A673 (cell line): Measurements from ENCODE around the gene NARF. TPM values are rescaled to one million over a fixed set of nuclear protein-coding genes. Genes with fewer than 3 reads are reported as not detected.

Source experiments
- BruUV-seq: library from RNA; stranded (reverse); fragments of 400-500 nt; replicated peaks from 2 replicates; lab custom pipeline; 2021; lab: Mats Ljungman, UMichigan
- CTCF ChIA-PET: fragments of 300-600 bp; sonication (Branson Sonifier 250); formaldehyde crosslinking; loops from one replicate; lab custom pipeline; 2022; ENCODE audit warnings: antibody characterized with exemption; lab: Charles Lee
- POLR2A ChIA-PET: fragments of 300-600 bp; sonication (Branson Sonifier 250); formaldehyde crosslinking; loops from one replicate; lab custom pipeline; 2022; ENCODE audit warnings: antibody characterized with exemption; ENCODE audit not compliant: low non-redundant PET; lab: Charles Lee
- DNase-seq: peaks from one replicate; pipeline ENCODE4 v3.0.0-alpha.2; 2015; ENCODE audit warnings: low spot score
- H3K27ac ChIP-seq: fragments of 200-600 bp; sonication (generic); 2 replicates; pipeline ENCODE4 v1.5.1; 2016; ENCODE audit warnings: mixed run types, low read depth, mild to moderate bottlenecking, mixed read lengths, antibody characterized with exemption, low read length; ENCODE audit not compliant: poor library complexity, severe bottlenecking
- H3K27me3 ChIP-seq: fragments of 200-600 bp; sonication (generic); replicated peaks from 2 replicates; pipeline ENCODE4 v1.6.1; 2017; ENCODE audit warnings: mixed run types, low read depth, mild to moderate bottlenecking, mixed read lengths, antibody characterized with exemption, low read length; ENCODE audit not compliant: insufficient read depth, poor library complexity
- H3K36me3 ChIP-seq: fragments of 200-600 bp; sonication (generic); 2 replicates; pipeline ENCODE4 v1.6.1; 2016; ENCODE audit warnings: mixed run types, mild to moderate bottlenecking, mixed read lengths, antibody characterized with exemption, low read length; ENCODE audit not compliant: insufficient read depth, poor library complexity, severe bottlenecking
- H3K4me1 ChIP-seq: fragments of 200-600 bp; sonication (generic); 2 replicates; pipeline ENCODE4 v1.6.1; 2017; ENCODE audit warnings: mixed run types, mild to moderate bottlenecking, mixed read lengths, antibody characterized with exemption, low read length; ENCODE audit not compliant: insufficient read depth, poor library complexity, severe bottlenecking
- H3K4me3 ChIP-seq: fragments of 200-600 bp; sonication (generic); 2 replicates; pipeline ENCODE4 v1.5.1; 2016; ENCODE audit warnings: low read depth, mixed run types, mild to moderate bottlenecking, mixed read lengths, low read length; ENCODE audit not compliant: poor library complexity, severe bottlenecking
- H3K9me3 ChIP-seq: fragments of 200-600 bp; sonication (generic); 2 replicates; pipeline ENCODE4 v1.6.1; 2016; ENCODE audit warnings: mixed run types, low read depth, mild to moderate bottlenecking, mixed read lengths, antibody characterized with exemption, low read length; ENCODE audit not compliant: poor library complexity, severe bottlenecking
- EZH2 ChIP-seq: fragments of 200-600 bp; sonication (generic); IDR thresholded peaks from 2 replicates; pipeline ENCODE4 v1.6.1; 2017; ENCODE audit warnings: borderline replicate concordance, low read depth, mild to moderate bottlenecking, mixed read lengths, antibody characterized with exemption, low read length; ENCODE audit not compliant: poor library complexity, severe bottlenecking
- intact Hi-C: fragments of 100-400 bp; cut with micrococcal nuclease; formaldehyde crosslinking; loops from one replicate; pipeline ENCODE4 v1.10.0; 2022; ENCODE audit not compliant: unreplicated experiment
- total RNA-seq: library from RNA; stranded (reverse); gene quantifications from 2 replicates; pipeline ENCODE4 v1.2.3, GENCODE V29; 2021
- TF ChIP-seq, protein P1 (sequence below): fragments of 300-800, 200-600 bp; sonication (generic); conservative IDR thresholded peaks from 2 replicates; pipeline ENCODE4 v1.5.1; 2017; ENCODE audit warnings: low read depth, mild to moderate bottlenecking, antibody characterized with exemption, low read length, moderate library complexity, mixed read lengths

Gene NARF
- total RNA-seq, 1 experiment from 2014 or later: 74.1 TPM

DNA sequence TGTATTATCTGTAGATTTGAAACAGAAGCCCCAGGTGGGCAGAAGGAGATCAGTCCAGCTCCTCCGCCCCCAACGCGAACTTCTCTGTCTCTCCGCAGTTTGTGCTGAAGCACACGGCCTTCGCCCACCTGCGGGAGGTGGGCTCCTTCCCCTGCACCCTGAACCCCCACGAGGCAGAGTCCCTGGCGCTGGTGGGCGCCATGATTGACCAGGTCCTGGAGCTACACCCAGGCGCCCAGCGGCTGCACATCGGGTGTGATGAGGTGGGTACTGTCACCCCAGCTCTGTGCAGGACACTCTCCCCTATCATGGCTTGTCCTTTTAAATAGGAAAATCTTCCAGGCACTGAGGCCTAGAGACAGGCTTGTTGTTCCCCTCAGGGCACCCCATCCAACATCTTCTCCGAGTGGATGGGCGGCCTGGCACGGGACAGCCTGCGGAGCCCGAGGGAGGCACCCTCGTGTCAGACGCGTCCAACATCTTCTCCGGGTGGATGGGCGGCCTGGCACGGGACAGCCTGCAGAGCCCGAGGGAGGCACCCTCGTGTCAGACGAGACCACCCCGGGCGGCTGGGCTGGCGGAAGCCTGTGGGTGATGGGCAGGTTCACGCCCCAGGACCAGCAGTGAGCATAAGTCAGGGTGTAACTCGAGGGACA lies 24.9 kb upstream of the NARF start:
- Histone ChIP-seq H3K4me3 (no peak overlapping the region), H3K4me1 (no peaks in the 10 kb centered on the region), H3K27ac (no peak overlapping the region), H3K9me3 (no peaks in the 10 kb centered on the region), H3K27me3 (no peaks in the 10 kb centered on the region), H3K36me3 (no peaks in the 10 kb centered on the region)
- TF ChIP-seq, protein P1, sequence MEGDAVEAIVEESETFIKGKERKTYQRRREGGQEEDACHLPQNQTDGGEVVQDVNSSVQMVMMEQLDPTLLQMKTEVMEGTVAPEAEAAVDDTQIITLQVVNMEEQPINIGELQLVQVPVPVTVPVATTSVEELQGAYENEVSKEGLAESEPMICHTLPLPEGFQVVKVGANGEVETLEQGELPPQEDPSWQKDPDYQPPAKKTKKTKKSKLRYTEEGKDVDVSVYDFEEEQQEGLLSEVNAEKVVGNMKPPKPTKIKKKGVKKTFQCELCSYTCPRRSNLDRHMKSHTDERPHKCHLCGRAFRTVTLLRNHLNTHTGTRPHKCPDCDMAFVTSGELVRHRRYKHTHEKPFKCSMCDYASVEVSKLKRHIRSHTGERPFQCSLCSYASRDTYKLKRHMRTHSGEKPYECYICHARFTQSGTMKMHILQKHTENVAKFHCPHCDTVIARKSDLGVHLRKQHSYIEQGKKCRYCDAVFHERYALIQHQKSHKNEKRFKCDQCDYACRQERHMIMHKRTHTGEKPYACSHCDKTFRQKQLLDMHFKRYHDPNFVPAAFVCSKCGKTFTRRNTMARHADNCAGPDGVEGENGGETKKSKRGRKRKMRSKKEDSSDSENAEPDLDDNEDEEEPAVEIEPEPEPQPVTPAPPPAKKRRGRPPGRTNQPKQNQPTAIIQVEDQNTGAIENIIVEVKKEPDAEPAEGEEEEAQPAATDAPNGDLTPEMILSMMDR: no peak
- TF ChIP-seq EZH2: no peak
- POLR2A ChIA-PET: no interaction called here
- CTCF ChIA-PET: interaction anchor here (0.6 to 1.0 kb wide), 2 partner anchors 9 to 55 kb away, joined by 3 to 5 read pairs; no protein-coding TSS in a partner anchor
- DNase-seq: no peak
- intact Hi-C loops: no loop called here
- no TSS peak for BruUV-seq

DNA sequence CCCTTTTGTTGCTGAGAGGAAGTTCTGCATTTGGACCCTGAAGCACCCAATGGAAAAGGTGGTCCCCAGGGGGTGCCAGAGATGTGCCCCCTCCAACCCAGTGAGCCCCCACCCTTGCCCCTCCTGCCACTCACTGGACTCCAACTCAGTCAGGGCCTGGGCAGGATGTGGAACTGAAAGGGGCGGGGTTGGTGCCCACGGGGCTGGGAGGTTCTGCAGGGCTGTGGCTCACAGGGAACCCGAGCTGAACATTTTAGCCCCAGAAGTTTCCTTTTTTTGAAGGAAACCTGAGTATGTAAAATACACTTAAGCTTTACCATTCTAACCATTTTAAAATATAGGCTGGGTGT lies 24.4 kb upstream of the NARF start:
- H3K27me3 ChIP-seq: no peaks in the 10 kb centered on the region
- no peak for DNase-seq
- ChIA-PET POLR2A (interaction anchor here (0.6 kb wide), 1 partner anchor 100 kb away, joined by 3 read pairs; the partner anchor contains the start of gene SECTM1), CTCF (interaction anchor here (1.0 kb wide), 1 partner anchor 10 kb away, joined by 3 read pairs; no protein-coding TSS in a partner anchor)
- TF ChIP-seq, protein P1: no peak
- TF ChIP-seq EZH2: no peak
- no peaks in the 10 kb centered on the region for H3K4me1 ChIP-seq
- H3K27ac ChIP-seq: no peak overlapping the region
- no peaks in the 10 kb centered on the region for H3K36me3 ChIP-seq
- BruUV-seq: no TSS peak
- intact Hi-C loops: no loop called here
- no peaks in the 10 kb centered on the region for H3K9me3 ChIP-seq
- H3K4me3 ChIP-seq: no peak overlapping the region

DNA sequence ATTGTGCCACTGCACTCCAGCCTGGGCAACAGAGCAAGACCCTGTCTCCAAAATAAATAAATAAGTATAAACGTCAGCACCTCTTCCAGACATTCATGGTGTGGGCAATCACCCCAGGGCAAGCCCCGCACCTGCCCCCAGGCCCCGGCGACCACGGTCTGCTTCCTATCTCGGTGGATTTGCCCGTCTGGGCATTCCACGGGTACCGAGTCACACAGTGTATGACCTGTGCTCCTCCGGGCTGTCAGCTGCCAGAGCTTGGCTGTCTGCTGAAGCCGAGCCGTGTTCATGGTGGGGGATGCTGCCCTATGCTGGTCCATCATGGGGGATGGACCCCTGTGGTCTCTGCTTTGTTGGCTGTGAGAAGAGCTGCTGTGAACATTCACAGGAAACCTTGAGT lies 23.4 kb upstream of the NARF start:
- ChIA-PET CTCF (no interaction called here), POLR2A (no interaction called here)
- no peak for DNase-seq
- Histone ChIP-seq H3K4me3 (no peak overlapping the region), H3K9me3 (no peaks in the 10 kb centered on the region), H3K36me3 (no peaks in the 10 kb centered on the region), H3K4me1 (no peaks in the 10 kb centered on the region), H3K27me3 (no peaks in the 10 kb centered on the region), H3K27ac (no peak overlapping the region)
- BruUV-seq: no TSS peak
- intact Hi-C loops: no loop called here
- no peak for TF ChIP-seq EZH2
